8988T (cell line): ENCODE data around the gene TBXA2R.
"Not testable (repeated sequence)": the region's sequence is repeated elsewhere in the genome, so short reads cannot be mapped to it uniquely, and the experiment has no call there.

Experiments used
- DNase-seq: peaks from one replicate; pipeline ENCODE4 v3.0.0; 2011

TBXA2R gene

GRCh38 chr19:3576696-3577443, 29.8 kb downstream of the TBXA2R start:
- DNase-seq, result no peak

GRCh38 chr19:3575949-3576673, 30.6 kb downstream of the TBXA2R start:
- no peak for DNase-seq

GRCh38 chr19:3575260-3575741, 31.4 kb downstream of the TBXA2R start:
- DNase-seq, result peak; percentile 69

GRCh38 chr19:3573858-3574637, 32.6 kb downstream of the TBXA2R start:
- DNase-seq, result peak; percentile 68

GRCh38 chr19:3573162-3573857, 33.4 kb downstream of the TBXA2R start:
- no peak for DNase-seq

- DNase-seq, result no peak
Observed at GRCh38 chr19:3572855-3573161, 33.9 kb downstream of the TBXA2R start, which contains the start of gene HMG20B. TSS of gene HMG20B (plus strand) at chr19:3572944. CDS start at chr19:3573310, 366 bp downstream.

GRCh38 chr19:3572132-3572854, 34.4 kb downstream of the TBXA2R start:
- peak; percentile 83 for DNase-seq

GRCh38 chr19:3570606-3571011, 36.1 kb downstream of the TBXA2R start:
- no peak for DNase-seq

- not testable (repeated sequence) for DNase-seq
Observed at GRCh38 chr19:3570042-3570441, 36.6 kb downstream of the TBXA2R start.

- no peak for DNase-seq
Observed at GRCh38 chr19:3565139-3565538, 41.5 kb downstream of the TBXA2R start.

- no peak for DNase-seq
Observed at GRCh38 chr19:3563709-3564524, 42.8 kb downstream of the TBXA2R start.

- peak; percentile 94 for DNase-seq
Observed at GRCh38 chr19:3557461-3558248, 49.0 kb downstream of the TBXA2R start, which contains the start of gene MFSD12. TSS of gene MFSD12 (minus strand) at chr19:3557586. CDS start at chr19:3557403, 183 bp downstream.

- peak; percentile 73 for DNase-seq
Observed at GRCh38 chr19:3556978-3557460, 49.7 kb downstream of the TBXA2R start.

GRCh38 chr19:3556423-3556977, 50.2 kb downstream of the TBXA2R start:
- DNase-seq, result no peak

GRCh38 chr19:3555653-3556422, 50.8 kb downstream of the TBXA2R start:
- DNase-seq, result peak; percentile 27

GRCh38 chr19:3554254-3555083, 52.2 kb downstream of the TBXA2R start:
- DNase-seq, result no peak

GRCh38 chr19:3551792-3552095, 54.9 kb downstream of the TBXA2R start:
- DNase-seq, result peak; percentile 5
